ENCODE measurements around the gene TSGA10IP.

TSGA10IP gene

DNA sequence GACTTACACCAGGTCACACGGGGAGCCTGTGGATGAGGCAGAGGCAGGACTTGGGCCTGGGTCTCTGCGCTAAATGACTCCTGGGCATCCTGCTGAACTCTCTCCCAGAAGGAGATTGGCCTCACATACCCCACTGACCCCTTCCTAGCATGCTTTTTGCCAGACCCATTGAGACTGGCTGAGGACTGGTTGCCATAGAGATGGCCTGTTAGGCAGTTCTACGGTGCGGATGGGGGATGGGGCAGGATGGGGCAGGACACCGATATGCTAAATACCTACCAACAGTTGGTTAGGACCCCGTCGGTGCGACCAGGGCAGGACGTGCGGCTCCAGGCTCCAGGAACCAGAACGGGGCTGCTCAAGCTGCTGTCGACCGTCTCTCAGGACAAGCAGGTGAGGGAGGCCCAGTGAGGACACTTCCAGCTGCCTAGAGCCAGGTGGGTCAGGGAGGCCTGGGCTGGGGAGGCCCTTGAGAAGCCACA is at the start of gene TSGA10IP:
TSS of gene TSGA10IP (plus strand) at position 51 of the 482 bp plus-strand sequence. CDS start at position 247, 196 bp downstream.
- DNase-seq (ENCODE audit: low read depth in 2 of 2, low spot score in 1 of 2): no peak

GRCh38 chr11:65895482-65895981 is 49.7 kb upstream of the TSGA10IP start:
- no peak for DNase-seq (ENCODE audit: low read depth in 2 of 2, low spot score in 1 of 2)

- no peak for DNase-seq (ENCODE audit: low read depth in 2 of 2, low spot score in 1 of 2)
Observed at GRCh38 chr11:65896034-65896999, 49.0 kb upstream of the TSGA10IP start.

- no peak for DNase-seq (ENCODE audit: low read depth in 2 of 2, low spot score in 1 of 2)
Observed at GRCh38 chr11:65897020-65897471, 48.2 kb upstream of the TSGA10IP start.

DNA sequence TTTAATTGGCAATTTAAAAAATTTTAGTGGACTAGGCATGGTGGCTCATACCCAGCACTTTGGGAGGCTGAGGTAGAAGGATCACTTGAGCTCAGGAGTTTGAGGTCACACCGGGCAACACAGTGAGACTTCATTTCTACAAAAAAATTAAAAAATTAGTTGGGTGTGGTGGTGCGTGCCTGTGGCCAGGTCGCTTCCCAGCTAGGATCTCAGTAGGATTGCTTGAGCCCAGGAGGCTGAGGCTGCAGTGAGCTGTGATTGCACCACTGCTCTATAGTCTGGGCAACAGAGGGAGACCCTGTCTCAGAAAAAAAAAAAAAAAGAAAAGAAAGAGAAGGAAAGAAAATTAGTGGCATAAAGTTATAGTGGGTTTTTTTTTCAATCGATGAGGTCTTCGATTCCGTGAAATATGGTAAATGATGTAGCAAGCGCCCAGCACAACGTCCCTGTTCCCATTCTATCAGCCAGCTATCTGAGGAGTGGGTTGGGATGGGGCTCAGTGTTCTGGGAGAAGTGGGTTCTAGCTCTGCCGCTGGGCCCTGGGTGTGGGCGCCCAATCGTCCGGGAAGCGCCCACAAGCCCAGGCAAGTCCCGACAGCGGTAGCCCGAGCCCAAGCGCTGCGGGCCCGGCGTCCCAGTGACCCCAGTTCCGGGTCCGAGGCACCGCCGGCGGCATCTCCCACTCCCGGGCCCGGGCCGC is 46.5 kb upstream of the TSGA10IP start:
- DNase-seq (ENCODE audit: low read depth in 2 of 2, low spot score in 1 of 2): no peak

GRCh38 chr11:65899356-65900124 is 45.7 kb upstream of the TSGA10IP start:
- DNase-seq (ENCODE audit: low read depth in 2 of 2, low spot score in 1 of 2): no peak

- peak; percentile 69 to 83 for DNase-seq (ENCODE audit: low read depth in 2 of 2, low spot score in 1 of 2)
Observed at GRCh38 chr11:65900125-65900898, 45.0 kb upstream of the TSGA10IP start, which contains the start of gene FOSL1. FOSL1 (minus strand) TSS chr11:65900388; CDS start chr11:65900339, 49 bp downstream.

- no peak for DNase-seq (ENCODE audit: low read depth in 2 of 2, low spot score in 1 of 2)
Observed at GRCh38 chr11:65900899-65901180, 44.4 kb upstream of the TSGA10IP start.

DNA sequence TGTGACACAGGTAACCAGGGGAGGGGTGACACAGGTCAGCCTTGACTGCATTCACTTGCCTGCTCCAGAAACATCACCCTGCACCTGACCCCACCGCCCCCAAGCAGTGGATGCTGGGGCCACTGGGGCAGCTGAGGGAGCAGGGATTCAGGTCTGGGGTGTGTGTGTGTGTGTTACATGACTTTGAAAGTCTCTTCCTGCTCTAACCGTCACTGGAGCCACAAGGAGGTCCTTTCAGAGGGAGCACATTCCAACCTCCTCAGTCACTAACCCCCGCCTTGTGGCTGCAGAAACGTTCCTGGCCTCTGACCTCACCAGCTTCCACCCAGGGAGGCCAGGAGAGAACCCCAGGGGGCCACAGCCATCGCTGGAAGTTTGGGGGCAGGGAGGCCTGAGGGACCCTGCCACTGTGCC is 42.2 kb upstream of the TSGA10IP start:
- DNase-seq (ENCODE audit: low read depth in 2 of 2, low spot score in 1 of 2): no peak

DNA sequence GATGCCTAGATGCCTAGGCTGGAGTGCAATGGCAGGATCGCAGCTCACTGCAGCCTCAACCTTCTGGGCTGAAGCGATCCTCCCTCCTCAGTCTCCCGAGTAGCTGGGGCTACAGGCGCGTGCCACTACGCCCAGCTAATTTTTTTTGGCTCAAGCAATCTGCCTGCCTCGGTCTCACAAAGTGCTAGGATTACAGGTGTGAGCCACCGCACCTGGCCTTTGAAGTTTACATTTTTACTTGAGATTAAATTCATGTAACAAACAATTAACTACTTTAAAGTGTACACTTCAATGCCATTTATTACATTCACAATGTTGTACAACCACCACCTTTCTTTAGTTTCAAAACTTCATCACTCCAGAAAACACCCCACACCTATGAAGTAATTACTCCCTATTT is 41.6 kb upstream of the TSGA10IP start:
- no peak for DNase-seq (ENCODE audit: low read depth in 2 of 2, low spot score in 1 of 2)

DNA sequence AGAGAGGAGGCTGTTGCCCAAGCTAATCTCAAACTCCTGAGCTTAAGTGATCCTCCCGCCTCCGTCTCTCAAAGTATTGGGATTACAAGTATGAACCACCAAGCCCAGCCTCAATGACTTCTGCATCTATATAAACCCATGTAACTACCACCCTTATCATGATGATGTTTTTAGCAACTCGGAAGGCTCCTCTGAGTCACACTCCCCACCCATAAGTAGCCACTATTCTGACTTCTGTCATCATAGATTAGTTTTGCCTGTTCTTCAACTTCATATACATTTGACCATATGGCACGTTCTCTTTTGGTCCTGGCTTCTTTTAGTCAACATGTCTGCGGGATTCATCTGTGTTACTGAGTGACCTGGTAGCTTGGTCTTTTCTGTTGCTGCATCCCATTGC is 38.7 kb upstream of the TSGA10IP start:
- DNase-seq (ENCODE audit: low read depth in 2 of 2, low spot score in 1 of 2): no peak

- DNase-seq (ENCODE audit: low read depth in 2 of 2, low spot score in 1 of 2): no peak
Observed at GRCh38 chr11:65907878-65908277, 37.4 kb upstream of the TSGA10IP start.

GRCh38 chr11:65911682-65912568 is 33.4 kb upstream of the TSGA10IP start:
- DNase-seq (ENCODE audit: low read depth in 2 of 2, low spot score in 1 of 2): no peak

- DNase-seq (ENCODE audit: low read depth in 2 of 2, low spot score in 1 of 2): no peak
Observed at GRCh38 chr11:65912845-65913244, 32.4 kb upstream of the TSGA10IP start.

DNA sequence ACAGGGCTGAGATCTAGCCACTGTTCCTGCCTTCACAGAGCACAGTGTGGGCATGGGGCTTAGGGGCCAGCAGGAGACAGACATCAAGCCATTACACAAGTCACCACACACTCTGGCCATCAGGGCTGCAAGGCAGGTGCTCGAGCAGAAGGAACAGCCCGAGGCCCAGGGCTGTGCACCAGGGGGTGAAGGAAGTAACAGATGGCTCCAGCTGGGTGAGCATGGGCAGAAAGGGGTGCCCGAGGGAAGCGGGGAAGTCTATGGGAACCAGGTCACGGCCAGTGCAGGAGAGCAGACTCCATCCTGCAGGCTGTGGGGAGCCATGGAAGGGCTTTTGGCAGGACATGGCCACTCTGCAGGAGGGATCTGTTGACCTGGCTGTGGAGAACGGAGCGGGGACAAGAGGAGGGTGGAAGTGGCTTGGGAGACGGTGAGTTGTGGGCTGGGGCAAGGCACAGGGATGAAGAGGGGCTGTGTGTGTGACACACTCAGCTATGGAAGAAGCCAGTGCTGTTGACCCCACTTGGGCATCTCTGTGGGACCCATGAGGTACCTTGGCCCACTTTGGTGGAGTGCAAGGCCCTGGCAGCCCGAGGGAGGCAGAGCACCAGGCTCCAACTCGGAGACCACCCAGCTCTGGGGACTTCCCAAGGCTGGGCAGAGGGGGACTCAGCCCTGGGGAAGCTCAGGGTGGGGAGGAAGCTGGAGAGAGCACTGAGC is 30.0 kb upstream of the TSGA10IP start:
- DNase-seq (ENCODE audit: low read depth in 2 of 2, low spot score in 1 of 2): no peak

DNA sequence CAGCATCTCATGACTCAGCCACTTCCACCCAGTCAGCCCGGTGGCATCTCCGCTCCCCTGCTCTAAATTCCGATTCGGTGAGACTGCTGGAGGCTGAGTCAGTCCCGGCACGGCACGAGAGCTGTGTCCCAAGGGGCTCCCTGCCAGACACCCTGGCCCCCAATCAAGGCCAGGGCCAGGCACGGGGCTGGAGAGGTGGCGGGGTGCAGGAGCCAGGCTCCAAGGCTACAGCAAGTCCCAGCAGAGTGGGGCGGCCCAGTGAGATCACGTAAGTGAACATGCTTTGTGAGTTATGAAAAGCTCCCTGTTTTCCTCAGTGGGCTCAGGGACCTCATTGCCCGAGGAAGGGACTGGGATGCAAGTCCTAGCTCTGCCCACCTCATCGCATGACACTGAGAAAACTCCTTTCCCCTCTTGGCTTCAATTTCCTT is 29.4 kb upstream of the TSGA10IP start:
- no peak for DNase-seq (ENCODE audit: low read depth in 2 of 2, low spot score in 1 of 2)

GRCh38 chr11:65916391-65916790 is 28.9 kb upstream of the TSGA10IP start:
- DNase-seq (ENCODE audit: low read depth in 2 of 2, low spot score in 1 of 2): no peak

DNA sequence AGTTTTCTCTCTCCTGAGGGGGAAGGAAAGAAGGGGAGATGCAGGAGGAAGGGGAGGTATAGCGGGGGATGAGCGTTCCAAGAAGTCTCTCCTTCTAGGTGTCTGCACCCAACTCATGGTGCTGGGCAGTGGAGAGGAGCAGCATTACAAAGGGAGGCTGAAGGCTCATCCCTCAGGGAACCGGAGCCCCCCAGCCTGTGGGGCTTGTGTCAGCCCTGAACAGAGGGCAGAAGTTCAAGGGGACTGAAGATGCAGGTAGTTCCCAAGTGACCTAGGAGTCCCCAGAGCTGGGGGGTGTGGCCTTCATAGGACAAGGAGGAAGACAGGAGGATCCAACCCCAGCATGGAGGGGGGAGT is 28.2 kb upstream of the TSGA10IP start:
- DNase-seq (ENCODE audit: low read depth in 2 of 2, low spot score in 1 of 2): no peak

Data from stimulated activated CD8-positive, alpha-beta memory T cell treated with anti-CD3 and anti-CD28 coated beads, Interleukin-4, amount 100 ng/mL, for 1 hour (primary cell).